ENCODE measurements around the gene EYS.
"Not testable (repeated sequence)": the region's sequence is repeated elsewhere in the genome, so short reads cannot be mapped to it uniquely, and the experiment has no call there.

The EYS gene

GRCh38 chr6:63904650-63905248 is 1802.3 kb downstream of the EYS start:
- no peak for DNase-seq (ENCODE audit: low read depth in 2 of 2)

- no peak for DNase-seq (ENCODE audit: low read depth in 2 of 2)
Observed at GRCh38 chr6:63899550-63899949, 1807.5 kb downstream of the EYS start.

- no peak for DNase-seq (ENCODE audit: low read depth in 2 of 2)
Observed at GRCh38 chr6:63897952-63898351, 1809.1 kb downstream of the EYS start.

- DNase-seq (ENCODE audit: low read depth in 2 of 2), result no peak
Observed at GRCh38 chr6:63897459-63897858, 1809.6 kb downstream of the EYS start.

GRCh38 chr6:63888416-63888815 is 1818.6 kb downstream of the EYS start:
- DNase-seq (ENCODE audit: low read depth in 2 of 2), result no peak

- not testable (repeated sequence) for DNase-seq (ENCODE audit: low read depth in 2 of 2)
Observed at GRCh38 chr6:63887804-63888203, 1819.2 kb downstream of the EYS start.

- no peak for DNase-seq (ENCODE audit: low read depth in 2 of 2)
Observed at GRCh38 chr6:63887002-63887751, 1819.8 kb downstream of the EYS start.

- no peak for DNase-seq (ENCODE audit: low read depth in 2 of 2)
Observed at GRCh38 chr6:63886341-63886740, 1820.7 kb downstream of the EYS start.

- DNase-seq (ENCODE audit: low read depth in 2 of 2), result no peak
Observed at GRCh38 chr6:63883597-63883996, 1823.4 kb downstream of the EYS start.

- DNase-seq (ENCODE audit: low read depth in 2 of 2), result no peak
Observed at GRCh38 chr6:63882208-63882607, 1824.8 kb downstream of the EYS start.

- no peak for DNase-seq (ENCODE audit: low read depth in 2 of 2)
Observed at GRCh38 chr6:63881791-63882190, 1825.2 kb downstream of the EYS start.

- no peak for DNase-seq (ENCODE audit: low read depth in 2 of 2)
Observed at GRCh38 chr6:63872233-63872632, 1834.8 kb downstream of the EYS start.

GRCh38 chr6:63868351-63868750 is 1838.7 kb downstream of the EYS start:
- DNase-seq (ENCODE audit: low read depth in 2 of 2), result no peak

- no peak for DNase-seq (ENCODE audit: low read depth in 2 of 2)
Observed at GRCh38 chr6:63864671-63865318, 1842.2 kb downstream of the EYS start.

GRCh38 chr6:63864061-63864460 is 1843.0 kb downstream of the EYS start:
- no peak for DNase-seq (ENCODE audit: low read depth in 2 of 2)

- no peak for DNase-seq (ENCODE audit: low read depth in 2 of 2)
Observed at GRCh38 chr6:63862486-63863198, 1844.4 kb downstream of the EYS start.

- no peak for DNase-seq (ENCODE audit: low read depth in 2 of 2)
Observed at GRCh38 chr6:63859528-63859927, 1847.5 kb downstream of the EYS start.

GRCh38 chr6:63858691-63859090 is 1848.3 kb downstream of the EYS start:
- DNase-seq (ENCODE audit: low read depth in 2 of 2), result no peak

- DNase-seq (ENCODE audit: low read depth in 2 of 2), result no peak
Observed at GRCh38 chr6:63856271-63856670, 1850.8 kb downstream of the EYS start.

- DNase-seq (ENCODE audit: low read depth in 2 of 2), result no peak
Observed at GRCh38 chr6:63844287-63844686, 1862.7 kb downstream of the EYS start.

GRCh38 chr6:63839485-63839884 is 1867.5 kb downstream of the EYS start:
- no peak for DNase-seq (ENCODE audit: low read depth in 2 of 2)

- not testable (repeated sequence) for DNase-seq (ENCODE audit: low read depth in 2 of 2)
Observed at GRCh38 chr6:63828678-63829077, 1878.3 kb downstream of the EYS start.
